HG03520 (cell line): ENCODE data around the gene RAMP3.

Experiments used
- ATAC-seq: cut with Tn5 transposase; IDR thresholded peaks from one replicate; pipeline ENCODE4 v1.9.1; 2021; ENCODE audit warnings: mild to moderate bottlenecking, moderate library complexity; ENCODE audit not compliant: unreplicated experiment

Gene RAMP3

DNA sequence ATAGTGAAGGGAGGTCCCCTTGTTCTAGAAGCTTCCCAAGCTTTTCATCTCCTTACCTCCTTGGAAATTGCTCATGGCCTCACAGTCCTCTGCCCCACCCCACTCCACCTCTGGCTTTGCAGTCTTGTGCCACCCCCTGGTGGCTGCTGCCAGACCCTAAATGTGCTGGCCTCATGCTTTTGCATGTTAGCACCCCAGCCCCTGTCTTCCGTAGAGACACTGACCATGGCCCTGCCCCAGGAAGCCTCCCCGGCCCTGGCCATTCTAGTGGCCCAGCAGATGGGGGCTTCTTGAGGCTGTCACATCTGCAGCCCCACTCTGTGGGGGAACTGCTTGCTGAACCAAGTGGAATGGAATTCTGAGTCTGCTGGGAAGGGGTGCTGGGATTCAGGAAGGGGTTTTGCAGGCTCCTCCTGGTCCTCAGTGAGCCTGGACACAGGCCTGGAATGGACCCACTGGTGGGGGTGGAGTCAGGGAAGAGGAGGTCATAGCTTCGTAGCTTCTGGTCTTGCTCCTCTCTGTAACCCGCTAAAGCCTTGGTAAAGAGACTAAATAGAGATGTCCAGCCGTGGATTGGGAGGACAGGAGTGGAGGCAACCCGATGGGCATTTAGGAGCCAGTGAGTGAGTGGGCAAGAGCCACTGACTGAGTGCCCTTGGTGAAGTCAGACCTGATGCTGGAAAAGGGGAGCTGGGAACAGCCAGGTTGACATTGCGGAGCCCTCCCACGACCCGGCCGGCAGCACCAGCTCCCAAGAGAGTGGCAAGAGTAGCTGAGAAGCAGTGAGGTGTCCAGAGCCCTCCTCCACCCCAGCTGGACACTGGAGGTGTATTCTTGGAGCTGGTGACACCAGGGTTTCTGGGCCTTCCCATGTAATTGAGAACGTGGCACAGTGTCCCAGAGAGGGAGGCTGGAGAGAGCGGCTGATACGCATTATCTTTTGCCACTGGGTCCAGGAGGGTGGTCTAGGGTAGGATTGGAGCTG, 20.9 kb downstream of the RAMP3 start:
- ATAC-seq: no peak

- no peak for ATAC-seq
Measured at GRCh38 chr7:45179666-45180065, 22.1 kb downstream of the RAMP3 start.

GRCh38 chr7:45180084-45180986, 22.7 kb downstream of the RAMP3 start:
- no peak for ATAC-seq

DNA sequence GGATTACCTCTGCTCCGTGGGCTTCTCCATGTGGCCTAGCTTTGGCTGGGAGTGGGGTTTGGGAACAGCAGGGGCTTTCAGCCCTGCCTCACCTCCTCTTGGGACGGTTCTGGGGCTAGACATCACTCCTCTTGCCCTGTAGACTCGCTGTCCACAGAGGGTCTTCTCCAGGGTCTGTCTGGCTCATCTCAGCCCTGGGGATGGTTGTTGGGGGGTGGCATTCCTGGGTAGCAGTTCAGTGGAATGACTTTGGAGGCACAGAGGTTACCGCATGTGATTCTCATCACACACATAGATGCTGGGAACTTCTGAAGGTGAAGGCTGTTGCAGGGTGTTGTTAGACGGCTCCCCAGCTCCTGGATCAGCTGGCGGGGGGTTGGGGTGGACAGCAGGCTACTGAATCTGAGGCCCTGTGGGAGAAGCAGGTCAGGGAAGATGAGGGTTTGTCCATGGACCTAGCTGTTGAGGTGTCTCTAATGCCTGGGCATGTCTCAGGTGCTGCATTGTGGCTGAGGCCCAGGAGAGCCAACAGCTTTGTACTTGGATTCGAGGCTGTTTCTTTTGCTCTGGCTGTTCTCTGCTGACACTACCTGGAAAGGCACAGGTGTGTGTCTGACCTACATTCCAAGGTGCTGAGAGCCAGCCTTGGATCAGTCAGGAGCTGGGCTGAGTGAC, 23.8 kb downstream of the RAMP3 start:
- no peak for ATAC-seq

DNA sequence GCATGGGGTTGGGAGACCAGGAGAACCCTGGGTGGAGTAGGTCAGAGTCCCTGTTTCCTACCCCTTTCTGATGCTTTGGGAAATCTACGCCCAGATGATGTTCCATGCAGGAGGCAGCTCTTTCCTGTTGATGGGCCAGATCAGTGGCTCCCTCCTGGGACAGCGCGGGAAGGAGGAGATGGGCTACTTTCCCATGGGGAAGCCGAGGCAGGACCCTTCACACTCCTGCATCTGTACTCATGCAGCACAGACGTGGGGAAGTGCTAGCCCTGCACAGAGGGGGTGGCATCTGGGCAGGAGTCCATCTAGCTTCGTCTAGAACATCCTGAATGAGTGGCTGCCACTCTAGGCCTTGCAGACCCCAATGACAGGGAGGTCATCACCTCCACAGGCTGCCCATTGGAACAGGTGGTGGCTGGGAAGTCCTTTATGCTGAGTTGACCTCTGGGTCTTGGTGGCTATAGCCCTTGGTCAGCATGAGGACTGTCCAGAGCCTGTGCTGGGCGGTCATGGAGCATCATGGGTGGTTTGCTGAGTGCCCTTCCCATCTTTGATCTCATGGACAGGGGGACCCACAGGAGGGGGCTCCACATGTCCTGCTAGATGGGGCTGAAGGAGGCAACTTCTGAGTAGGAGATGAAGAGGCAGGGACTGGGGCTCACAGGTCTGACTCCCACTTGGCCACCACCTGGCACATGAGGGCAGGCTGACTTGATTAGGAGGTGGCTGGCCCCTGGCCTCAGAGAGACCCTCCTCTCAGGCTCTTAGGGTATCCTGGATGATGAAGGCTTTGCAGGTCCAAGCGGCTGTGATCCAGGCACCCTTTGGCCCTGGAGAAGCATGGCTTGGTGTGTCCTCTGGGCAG, 24.6 kb downstream of the RAMP3 start:
- ATAC-seq: no peak

- no peak for ATAC-seq
Measured at GRCh38 chr7:45182856-45183710, 25.5 kb downstream of the RAMP3 start.

DNA sequence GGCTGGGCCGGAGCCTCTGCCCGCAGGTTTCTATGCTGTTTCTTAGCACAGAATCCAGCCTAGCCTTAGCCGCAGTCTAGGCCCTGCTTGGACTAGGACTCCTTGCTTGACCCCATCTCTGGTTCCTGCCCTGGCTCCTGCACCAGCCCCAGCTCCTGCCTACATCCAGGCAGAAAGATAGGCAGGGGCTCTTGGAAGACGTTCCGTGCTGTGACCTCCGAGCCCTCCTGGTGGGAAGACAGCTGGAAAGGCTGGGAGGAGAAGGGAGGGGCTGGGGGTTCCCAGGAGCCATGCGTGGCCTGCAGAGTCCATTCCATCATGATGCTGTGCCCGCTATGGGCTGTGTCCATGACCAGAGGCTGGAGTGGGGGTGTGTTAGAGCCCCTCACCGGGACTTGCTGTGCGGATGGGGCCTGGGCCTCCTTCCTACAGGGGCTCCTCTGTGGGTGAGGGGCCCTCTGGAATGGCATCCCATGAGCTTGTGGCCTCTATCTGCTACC, 26.2 kb downstream of the RAMP3 start:
- no peak for ATAC-seq

- ATAC-seq: no peak
Measured at GRCh38 chr7:45184326-45185027, 26.9 kb downstream of the RAMP3 start.

GRCh38 chr7:45185028-45185863, 27.7 kb downstream of the RAMP3 start:
- ATAC-seq: no peak

GRCh38 chr7:45185864-45186250, 28.3 kb downstream of the RAMP3 start:
- no peak for ATAC-seq

DNA sequence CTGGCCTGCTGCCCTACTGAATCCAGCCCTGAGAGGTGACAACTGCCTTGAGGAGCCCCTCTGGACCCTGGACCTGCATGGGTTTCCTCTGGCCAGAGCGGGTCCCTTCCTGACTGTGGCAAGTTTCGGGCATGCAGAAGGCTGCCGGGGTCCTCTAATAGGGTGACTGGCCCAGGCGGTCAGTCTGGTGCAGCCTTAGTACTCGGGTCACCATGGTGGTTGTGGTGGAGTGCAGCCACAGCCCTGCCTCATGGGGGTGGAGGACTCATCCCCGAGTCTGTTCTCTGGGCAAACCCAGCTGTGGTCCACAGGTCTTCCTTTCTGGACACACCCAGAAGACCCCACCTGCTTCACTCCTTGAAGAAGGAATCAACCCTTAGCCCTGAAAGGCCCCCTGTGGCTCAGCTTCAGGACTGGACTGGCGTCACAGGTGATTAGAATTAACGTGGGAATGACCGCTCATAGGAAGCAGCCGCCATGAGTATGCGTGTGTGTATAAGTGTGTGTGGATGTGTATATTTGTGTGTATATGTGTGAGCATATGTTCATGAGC, 28.7 kb downstream of the RAMP3 start:
- ATAC-seq: no peak

- no peak for ATAC-seq
Measured at GRCh38 chr7:45187089-45187945, 29.7 kb downstream of the RAMP3 start.

GRCh38 chr7:45187946-45188411, 30.4 kb downstream of the RAMP3 start:
- ATAC-seq: no peak

DNA sequence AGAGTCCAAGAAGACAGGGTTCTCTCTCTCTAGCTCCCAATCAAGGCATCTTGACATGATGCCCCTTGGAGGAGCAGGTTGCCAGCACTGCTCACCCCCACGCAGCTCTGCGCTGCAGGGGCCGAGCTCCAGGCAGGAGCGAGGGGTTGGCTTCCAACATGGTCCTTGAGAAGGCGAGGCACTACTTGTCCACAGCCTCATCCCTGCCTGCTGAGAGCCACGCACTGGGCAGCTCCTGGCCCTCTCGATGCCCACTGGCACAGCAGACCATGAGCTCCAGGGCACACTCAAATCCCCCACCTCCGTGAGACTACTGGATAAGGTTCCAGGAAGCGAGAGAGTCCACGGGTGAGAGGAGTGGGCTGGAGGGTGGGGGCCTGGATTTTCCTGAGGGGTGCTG, 31.1 kb downstream of the RAMP3 start:
- no peak for ATAC-seq

DNA sequence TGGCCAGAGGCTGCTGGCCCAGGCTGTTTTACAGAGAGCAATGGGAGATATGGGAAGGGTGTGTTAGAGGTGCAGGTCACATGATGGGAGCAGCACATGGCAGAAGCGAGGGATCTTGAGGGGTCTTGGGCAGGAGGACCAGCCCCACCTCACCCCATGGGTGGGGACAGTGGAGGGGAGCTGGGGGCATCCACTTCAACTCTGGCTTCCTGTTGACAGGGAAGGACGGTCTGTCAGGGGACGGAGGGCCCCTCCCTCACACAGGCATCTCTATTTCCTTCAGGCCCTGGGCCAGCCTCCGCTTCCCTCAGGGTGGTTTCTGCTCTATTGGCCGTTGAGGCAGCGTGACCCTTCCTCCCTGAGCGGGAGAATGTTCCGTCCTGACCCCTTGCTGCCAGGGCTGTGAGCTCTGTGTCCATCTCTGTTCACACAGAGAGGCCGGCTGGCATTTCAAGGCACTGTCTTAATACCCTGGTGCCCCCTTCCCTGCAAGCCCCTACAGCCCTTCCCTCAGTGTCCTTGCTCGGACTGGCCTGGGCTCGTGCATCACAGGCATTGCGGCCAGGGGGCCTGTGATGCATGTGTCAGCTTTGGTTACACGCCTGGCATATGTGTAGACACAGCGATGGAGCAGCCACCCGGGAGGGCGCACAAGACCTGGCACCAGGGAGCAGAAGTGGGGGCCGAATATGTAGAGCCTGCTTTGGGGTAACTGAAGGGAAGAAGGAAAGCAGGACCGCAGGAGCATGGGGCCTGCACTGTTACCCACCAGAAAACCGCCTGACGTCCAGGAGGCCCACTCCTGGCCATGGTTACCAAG, 31.8 kb downstream of the RAMP3 start:
- no peak for ATAC-seq
